ENCODE results near the gene SPATA18.

GRCh38 chr4:52112411-52112810, 61.3 kb downstream of the SPATA18 start:
- no peak for TF ChIP-seq CTCF (IDR thresholded peaks at IDR 0.05 in 4 of 5, conservative IDR thresholded peaks at IDR 0.05 in 1 of 5)
- no peak for TF ChIP-seq POLR2A (IDR thresholded peaks at IDR 0.05)
